Measurements from ENCODE around the gene VEZT. TPM values are rescaled to one million over a fixed set of nuclear protein-coding genes. Genes with fewer than 3 reads are reported as not detected.

The VEZT gene
- polyA plus RNA-seq, 3 donors = 14.6 to 20.6 (median 16.7) TPM

DNA sequence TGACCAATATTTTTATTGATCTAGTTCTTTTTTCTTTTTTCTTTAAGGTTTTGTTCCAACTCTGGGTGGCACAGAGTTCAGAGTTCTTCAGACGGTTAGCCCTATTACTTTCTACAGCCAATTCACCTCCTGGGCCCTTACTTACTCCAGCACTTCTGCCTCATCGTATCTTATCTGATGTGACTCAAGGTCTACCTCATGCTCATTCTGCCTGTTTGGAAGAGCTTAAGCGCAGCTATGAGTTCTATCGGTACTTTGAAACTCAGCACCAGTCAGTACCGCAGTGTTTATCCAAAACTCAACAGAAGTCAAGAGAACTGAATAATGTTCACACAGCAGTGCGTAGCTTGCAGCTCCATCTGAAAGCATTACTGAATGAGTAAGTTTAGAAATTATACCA, 64.7 kb downstream of the VEZT start:
- intact Hi-C loops (cut with micrococcal nuclease) = no loop called here
- H3K36me3 Mint-ChIP-seq = peaks cover 53 to 72% of the 10 kb centered on the region in 2 donors

GRCh38 chr12:95283371-95283770, 65.8 kb downstream of the VEZT start:
- Mint-ChIP-seq H3K36me3 (peaks cover 55 to 77% of the 10 kb centered on the region in 2 donors), H3K27me3 (ENCODE audit: low read depth in 3 of 3) (peaks cover 0 to 6% (median 0%) of the 10 kb centered on the region in 3 donors), H3K9me3 (no peaks in the 10 kb centered on the region), H3K27ac (no peak overlapping the region), H3K4me1 (no peaks in the 10 kb centered on the region), H3K4me3 (no peak overlapping the region)
- Histone ChIP-seq H3K79me2 (ENCODE audit: insufficient read depth, low read length) (no peaks in the 10 kb centered on the region), H4K20me1 (ENCODE audit: insufficient read depth, low read length) (no peaks in the 10 kb centered on the region), H3K36me3 (replicated peaks in 1 of 2; ENCODE audit: control insufficient read depth in 1 of 2, insufficient read depth in 2 of 2, low read length in 2 of 2) (peaks cover 35 to 76% of the 10 kb centered on the region in 2 donors), H3K4me1 (ENCODE audit: control insufficient read depth in 1 of 2, insufficient read depth in 2 of 2, low read length in 2 of 2) (no peaks in the 10 kb centered on the region), H2AFZ (ENCODE audit: insufficient read depth, low read depth, low read length, poor library complexity, severe bottlenecking) (no peak overlapping the region), H3K9me3 (replicated peaks in 1 of 2; ENCODE audit: control insufficient read depth in 1 of 2, insufficient read depth in 1 of 2, low read length in 2 of 2) (no peaks in the 10 kb centered on the region), H3K27ac (ENCODE audit: low read depth in 1 of 2, low read length in 2 of 2) (no peak overlapping the region), H3K27me3 (ENCODE audit: control insufficient read depth in 2 of 2, insufficient read depth in 2 of 2, low read length in 2 of 2) (no peaks in the 10 kb centered on the region), H3K4me3 (replicated peaks in 1 of 3; ENCODE audit: low read depth in 2 of 3, low read length in 3 of 3) (no peak overlapping the region), H3K9ac (ENCODE audit: insufficient read depth, low read length, poor library complexity, severe bottlenecking) (no peak overlapping the region), H3K4me2 (replicated peaks; ENCODE audit: extremely low read depth, low read length, poor library complexity, severe bottlenecking) (no peak overlapping the region)
- intact Hi-C loops (cut with micrococcal nuclease) = no loop called here
- no peak for TF ChIP-seq CTCF (IDR thresholded peaks at IDR 0.05)
- WGBS (ENCODE audit: insufficient coverage) = no CpG with 5 or more reads among the region's 1 CpG
- no peak for DNase-seq

More for the DNA sequence above, 64.7 kb downstream of the VEZT start:
- Histone ChIP-seq H3K4me1 (ENCODE audit: control insufficient read depth in 1 of 2, insufficient read depth in 2 of 2, low read length in 2 of 2) (no peaks in the 10 kb centered on the region), H3K27me3 (ENCODE audit: control insufficient read depth in 2 of 2, insufficient read depth in 2 of 2, low read length in 2 of 2) (no peaks in the 10 kb centered on the region), H3K36me3 (replicated peaks in 1 of 2; ENCODE audit: control insufficient read depth in 1 of 2, insufficient read depth in 2 of 2, low read length in 2 of 2) (peaks cover 39 to 74% of the 10 kb centered on the region in 2 donors), H3K27ac (ENCODE audit: low read depth in 1 of 2, low read length in 2 of 2) (no peak overlapping the region), H2AFZ (ENCODE audit: insufficient read depth, low read depth, low read length, poor library complexity, severe bottlenecking) (no peak overlapping the region), H3K79me2 (ENCODE audit: insufficient read depth, low read length) (no peaks in the 10 kb centered on the region), H3K4me2 (replicated peaks; ENCODE audit: extremely low read depth, low read length, poor library complexity, severe bottlenecking) (no peak overlapping the region), H3K4me3 (replicated peaks in 1 of 3; ENCODE audit: low read depth in 2 of 3, low read length in 3 of 3) (no peak overlapping the region), H3K9me3 (replicated peaks in 1 of 2; ENCODE audit: control insufficient read depth in 1 of 2, insufficient read depth in 1 of 2, low read length in 2 of 2) (no peaks in the 10 kb centered on the region), H3K9ac (ENCODE audit: insufficient read depth, low read length, poor library complexity, severe bottlenecking) (no peak overlapping the region), H4K20me1 (ENCODE audit: insufficient read depth, low read length) (no peaks in the 10 kb centered on the region)
- H3K4me1 Mint-ChIP-seq = no peaks in the 10 kb centered on the region
- no peak overlapping the region for H3K27ac Mint-ChIP-seq
- WGBS (ENCODE audit: insufficient coverage) = 91% methylated on average over 4 of the region's 6 CpGs
- no peak for TF ChIP-seq CTCF (IDR thresholded peaks at IDR 0.05)
- peaks cover 0 to 6% (median 0%) of the 10 kb centered on the region in 3 donors for H3K27me3 Mint-ChIP-seq (ENCODE audit: low read depth in 3 of 3)
- no peaks in the 10 kb centered on the region for H3K9me3 Mint-ChIP-seq
- DNase-seq = no peak
- no peak overlapping the region for H3K4me3 Mint-ChIP-seq

All from CD14-positive monocyte (primary cell).